ENCODE measurements around the gene PIAS1.

Gene PIAS1

GRCh38 chr15:68062946-68063465 is 8.9 kb downstream of the PIAS1 start:
- no peak for DNase-seq (ENCODE audit: low read depth in 2 of 2)

- DNase-seq (ENCODE audit: low read depth in 2 of 2): no peak
Measured at GRCh38 chr15:68063606-68064005, 9.5 kb downstream of the PIAS1 start.

GRCh38 chr15:68073576-68074288 is 19.6 kb downstream of the PIAS1 start:
- no peak for DNase-seq (ENCODE audit: low read depth in 2 of 2)

GRCh38 chr15:68075764-68076385 is 21.8 kb downstream of the PIAS1 start:
- DNase-seq (ENCODE audit: low read depth in 2 of 2): no peak

GRCh38 chr15:68078365-68078764 is 24.2 kb downstream of the PIAS1 start:
- DNase-seq (ENCODE audit: low read depth in 2 of 2): no peak

- DNase-seq (ENCODE audit: low read depth in 2 of 2): no peak
Measured at GRCh38 chr15:68080334-68080733, 26.2 kb downstream of the PIAS1 start.

- no peak for DNase-seq (ENCODE audit: low read depth in 2 of 2)
Measured at GRCh38 chr15:68080783-68081182, 26.7 kb downstream of the PIAS1 start.

GRCh38 chr15:68081869-68082505 is 27.9 kb downstream of the PIAS1 start:
- DNase-seq (ENCODE audit: low read depth in 2 of 2): no peak

GRCh38 chr15:68082735-68083134 is 28.6 kb downstream of the PIAS1 start:
- no peak for DNase-seq (ENCODE audit: low read depth in 2 of 2)

GRCh38 chr15:68083463-68083862 is 29.3 kb downstream of the PIAS1 start:
- no peak for DNase-seq (ENCODE audit: low read depth in 2 of 2)

- DNase-seq (ENCODE audit: low read depth in 2 of 2): no peak
Measured at GRCh38 chr15:68085052-68085451, 30.9 kb downstream of the PIAS1 start.

GRCh38 chr15:68091743-68092142 is 37.6 kb downstream of the PIAS1 start:
- DNase-seq (ENCODE audit: low read depth in 2 of 2): no peak

GRCh38 chr15:68096099-68096498 is 42.0 kb downstream of the PIAS1 start:
- DNase-seq (ENCODE audit: low read depth in 2 of 2): no peak

- no peak for DNase-seq (ENCODE audit: low read depth in 2 of 2)
Measured at GRCh38 chr15:68097029-68097428, 42.9 kb downstream of the PIAS1 start.

GRCh38 chr15:68098465-68098864 is 44.4 kb downstream of the PIAS1 start:
- DNase-seq (ENCODE audit: low read depth in 2 of 2): no peak

GRCh38 chr15:68100194-68100593 is 46.1 kb downstream of the PIAS1 start:
- DNase-seq (ENCODE audit: low read depth in 2 of 2): no peak

GRCh38 chr15:68103603-68104002 is 49.5 kb downstream of the PIAS1 start:
- DNase-seq (ENCODE audit: low read depth in 2 of 2): no peak

GRCh38 chr15:68106656-68107055 is 52.5 kb downstream of the PIAS1 start:
- DNase-seq (ENCODE audit: low read depth in 2 of 2): peak; percentile 45 to 49

- no peak for DNase-seq (ENCODE audit: low read depth in 2 of 2)
Measured at GRCh38 chr15:68107142-68107541, 53.0 kb downstream of the PIAS1 start.

GRCh38 chr15:68112706-68113105 is 58.6 kb downstream of the PIAS1 start:
- no peak for DNase-seq (ENCODE audit: low read depth in 2 of 2)

GRCh38 chr15:68113273-68113672 is 59.2 kb downstream of the PIAS1 start:
- no peak for DNase-seq (ENCODE audit: low read depth in 2 of 2)

GRCh38 chr15:68113751-68114150 is 59.6 kb downstream of the PIAS1 start:
- DNase-seq (ENCODE audit: low read depth in 2 of 2): no peak

- no peak for DNase-seq (ENCODE audit: low read depth in 2 of 2)
Measured at GRCh38 chr15:68114356-68114755, 60.2 kb downstream of the PIAS1 start.
